ENCODE results near the gene SMIM8.
"Not testable (repeated sequence)": the region's sequence is repeated elsewhere in the genome, so short reads cannot be mapped to it uniquely, and the experiment has no call there.

Gene SMIM8

GRCh38 chr6:87322304-87323212, at the start of gene SMIM8:
Gene SMIM8 (plus strand): TSS chr6:87322588. CDS start chr6:87337032, 14,444 bp downstream.
- DNase-seq (ENCODE audit: low read depth, low spot score): no peak

DNA sequence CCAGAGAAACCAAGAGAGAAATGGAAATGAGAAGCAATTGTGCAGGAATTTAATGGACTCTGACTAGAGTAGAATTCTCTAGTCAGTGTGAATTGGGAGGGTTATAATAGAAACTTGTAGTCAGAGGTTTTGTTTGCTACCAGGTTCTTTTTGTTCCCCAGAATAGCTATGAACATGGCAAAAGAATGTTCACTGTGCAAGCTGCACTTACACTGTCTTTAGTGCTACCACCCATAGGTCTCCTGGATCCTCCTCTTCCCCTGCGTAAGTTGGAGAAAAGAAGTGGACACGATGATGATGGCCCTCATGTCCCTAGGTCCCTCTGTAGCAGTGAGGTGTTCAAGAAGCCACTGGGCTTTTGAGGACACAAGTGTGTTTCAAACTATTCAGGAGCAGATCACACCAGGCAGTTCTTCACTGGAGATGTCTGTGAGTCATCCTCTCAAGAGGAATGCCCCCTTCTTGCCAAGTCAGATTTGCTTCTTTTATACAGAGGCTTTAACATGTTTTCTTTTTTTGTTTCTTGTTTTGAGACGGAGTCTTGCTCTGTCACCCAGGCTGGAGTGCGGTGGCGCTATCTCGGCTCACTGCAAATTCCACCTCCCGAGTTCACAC, 47.6 kb upstream of the SMIM8 start:
- no peak for DNase-seq (ENCODE audit: low read depth, low spot score)

GRCh38 chr6:87276624-87277023, 45.8 kb upstream of the SMIM8 start:
- no peak for DNase-seq (ENCODE audit: low read depth, low spot score)

DNA sequence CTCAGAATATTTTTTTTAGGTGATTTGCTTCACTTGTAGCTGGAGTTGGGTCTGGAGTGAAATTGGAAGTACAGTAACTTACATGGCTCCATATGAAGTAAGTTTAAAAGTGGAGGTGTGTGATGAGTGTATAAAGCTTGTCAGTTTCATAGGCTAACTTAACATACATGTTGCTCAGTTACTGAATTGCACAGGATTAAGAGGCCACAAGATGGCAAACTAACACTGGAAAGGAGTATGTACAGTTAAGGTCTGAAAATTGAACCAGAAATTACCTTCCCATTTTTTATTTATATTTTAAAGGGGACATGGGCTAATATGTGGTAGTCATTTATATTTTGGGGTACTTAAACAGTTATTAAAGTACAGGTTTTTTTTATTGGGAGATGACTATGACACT, 45.3 kb upstream of the SMIM8 start:
- no peak for DNase-seq (ENCODE audit: low read depth, low spot score)

DNA sequence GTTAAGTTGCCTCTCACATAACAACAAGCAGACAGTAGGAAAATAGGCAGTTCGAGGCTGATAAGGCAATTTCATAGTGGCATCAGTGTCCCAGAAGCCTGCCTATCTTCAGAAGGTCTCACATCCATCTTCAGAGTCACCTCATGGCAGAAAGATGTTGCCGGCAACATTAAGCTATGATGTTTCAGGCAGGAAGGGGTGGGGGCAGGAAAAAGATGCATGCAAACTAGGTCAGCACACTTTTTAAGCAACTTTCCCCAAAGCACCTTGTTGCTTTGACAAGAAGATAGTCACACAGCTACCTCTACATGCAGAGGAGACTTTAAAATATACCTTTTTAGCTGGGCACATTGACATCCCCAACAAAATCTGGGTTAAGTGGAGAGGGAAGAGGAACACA, 43.2 kb upstream of the SMIM8 start:
- no peak for DNase-seq (ENCODE audit: low read depth, low spot score)

DNA sequence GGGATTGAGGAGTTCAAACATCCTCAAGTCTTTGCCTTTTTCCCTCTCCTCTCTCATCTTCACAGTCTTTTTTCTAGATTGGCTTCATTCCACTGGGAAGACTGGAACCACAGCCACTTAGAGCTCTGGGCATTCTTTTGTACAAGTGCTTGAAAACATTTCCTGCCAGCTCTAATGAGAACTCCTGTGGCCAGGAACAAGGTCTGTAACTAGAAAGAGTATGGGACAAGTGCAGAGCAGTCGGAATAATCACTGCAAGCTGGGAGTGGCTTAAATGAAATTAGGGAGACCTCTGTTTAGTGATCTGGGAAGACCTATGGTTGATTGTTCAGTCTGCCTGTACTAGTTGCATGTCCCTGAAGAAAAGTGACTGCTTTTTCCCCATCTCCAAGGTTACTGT, 41.0 kb upstream of the SMIM8 start:
- DNase-seq (ENCODE audit: low read depth, low spot score): no peak

- no peak for DNase-seq (ENCODE audit: low read depth, low spot score)
These were observed 39.6 kb upstream of the SMIM8 start for GRCh38 chr6:87282743-87283142.

DNA sequence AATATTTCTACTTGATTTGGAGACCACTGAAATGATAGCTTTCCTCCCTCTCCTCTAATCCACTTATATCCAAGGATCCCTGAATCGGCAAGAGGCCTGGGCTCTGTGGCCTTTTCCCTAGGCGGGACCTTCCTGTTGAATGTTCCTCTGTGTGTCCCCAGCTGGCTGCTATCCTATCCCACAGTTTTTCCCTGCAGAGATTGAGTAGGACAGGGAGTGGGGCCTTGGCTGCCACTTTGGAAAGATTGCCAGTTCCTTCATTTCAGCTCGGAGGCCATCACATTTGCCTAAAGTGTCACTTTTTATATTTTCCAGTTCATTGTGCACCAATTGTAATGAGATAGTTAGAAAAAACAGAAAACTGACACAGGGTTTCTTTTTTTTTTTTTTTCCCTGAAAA, 38.9 kb upstream of the SMIM8 start:
- no peak for DNase-seq (ENCODE audit: low read depth, low spot score)

GRCh38 chr6:87287251-87287650, 35.1 kb upstream of the SMIM8 start:
- no peak for DNase-seq (ENCODE audit: low read depth, low spot score)

DNA sequence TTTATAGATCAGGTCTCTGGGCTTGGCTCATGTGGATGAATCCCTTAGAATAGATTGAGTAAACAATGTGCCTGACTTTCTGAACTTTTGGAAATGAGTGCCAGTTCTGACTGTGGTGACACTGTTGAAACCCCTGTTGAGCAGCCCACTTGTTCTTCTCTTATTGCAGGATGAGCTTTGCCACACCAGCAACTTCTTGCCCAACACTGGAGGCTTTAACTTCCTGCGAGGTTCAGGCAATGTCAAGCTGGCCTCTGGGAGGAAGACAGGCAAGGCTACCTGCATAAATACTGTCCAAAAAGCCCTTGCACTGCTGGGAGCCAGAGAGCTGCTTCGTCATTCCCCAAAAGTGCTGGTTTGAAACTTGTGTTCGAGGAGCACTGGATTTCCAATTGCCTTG, 32.8 kb upstream of the SMIM8 start:
- no peak for DNase-seq (ENCODE audit: low read depth, low spot score)

GRCh38 chr6:87291883-87292282, 30.5 kb upstream of the SMIM8 start:
- no peak for DNase-seq (ENCODE audit: low read depth, low spot score)

DNA sequence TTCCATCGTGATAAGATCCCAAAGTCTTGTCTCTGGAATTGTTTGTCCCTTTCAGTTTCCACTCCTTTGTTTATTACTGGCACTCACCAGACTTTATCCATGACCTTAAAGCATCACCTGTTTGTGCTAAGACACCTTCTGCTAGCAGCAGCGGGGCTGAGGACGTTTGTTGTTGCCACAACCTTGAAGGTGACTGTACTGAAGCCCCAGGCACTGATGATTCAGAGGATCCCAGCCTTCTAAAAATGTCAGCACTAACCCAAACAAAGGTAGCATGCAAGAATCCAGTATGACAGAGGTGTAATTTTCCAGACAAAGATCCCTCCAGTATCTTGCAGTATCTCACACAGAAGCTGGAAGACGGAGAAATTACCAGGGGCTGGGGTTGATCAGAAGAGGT, 28.9 kb upstream of the SMIM8 start:
- no peak for DNase-seq (ENCODE audit: low read depth, low spot score)

GRCh38 chr6:87297119-87297518, 25.3 kb upstream of the SMIM8 start:
- no peak for DNase-seq (ENCODE audit: low read depth, low spot score)

DNA sequence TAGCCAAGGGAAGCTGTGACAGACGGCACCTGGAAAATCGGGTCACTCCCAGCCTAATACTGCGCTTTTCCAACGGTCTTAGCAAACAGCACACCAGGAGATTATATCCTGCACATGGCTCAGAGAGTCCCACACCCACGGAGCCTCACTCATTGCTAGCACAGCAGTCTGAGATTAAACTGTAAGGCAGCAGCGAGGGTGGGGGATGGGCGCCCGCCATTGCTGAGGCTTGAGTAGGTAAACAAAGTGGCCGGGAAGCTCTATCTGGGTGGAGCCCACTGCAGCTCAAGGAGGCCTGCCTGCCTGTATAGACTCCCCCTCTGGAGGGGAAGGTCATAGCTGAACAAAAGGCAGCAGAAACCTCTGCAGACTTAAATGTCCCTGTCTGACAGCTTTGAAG, 21.1 kb upstream of the SMIM8 start:
- not testable (repeated sequence) for DNase-seq (ENCODE audit: low read depth, low spot score)

DNA sequence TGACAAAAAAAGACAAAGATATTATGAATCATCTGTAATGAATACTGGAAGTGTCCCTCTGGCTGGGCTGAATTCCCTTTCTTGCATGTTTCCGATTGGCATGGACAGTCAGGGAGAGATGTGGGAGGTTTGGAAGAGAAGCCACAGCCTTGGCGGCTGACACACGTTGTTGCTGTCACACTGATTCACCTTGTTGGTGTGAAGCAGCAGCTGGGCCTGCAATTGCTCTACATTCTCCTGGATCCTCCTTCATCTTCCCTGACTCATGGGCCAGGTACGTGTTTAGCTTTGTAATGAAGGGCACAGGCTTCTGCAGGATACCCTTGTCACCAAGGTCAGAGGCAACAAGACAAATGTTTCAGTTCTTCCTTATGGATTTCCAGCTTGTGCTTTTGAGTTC, 13.4 kb upstream of the SMIM8 start:
- DNase-seq (ENCODE audit: low read depth, low spot score): no peak

GRCh38 chr6:87312860-87313259, 9.5 kb upstream of the SMIM8 start:
- no peak for DNase-seq (ENCODE audit: low read depth, low spot score)

DNA sequence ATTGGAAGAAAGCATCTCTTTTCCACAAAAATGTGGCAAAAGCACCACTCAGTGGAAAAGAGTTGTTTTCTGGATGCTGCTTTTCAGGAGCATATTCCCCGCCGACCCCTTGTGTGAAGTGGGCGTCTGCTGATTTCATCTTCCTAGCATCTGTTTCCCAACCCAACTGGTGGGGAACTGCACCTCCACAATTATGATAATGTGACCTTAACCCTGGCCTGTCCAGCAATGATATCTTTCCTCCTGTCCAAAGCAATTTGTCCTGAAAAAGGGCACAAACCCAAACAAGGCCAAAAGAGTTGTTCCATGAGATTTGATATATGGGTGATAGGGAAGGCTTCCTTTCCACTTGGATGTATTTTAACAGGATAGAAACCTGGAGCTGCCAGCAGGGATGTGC, 7.3 kb upstream of the SMIM8 start:
- no peak for DNase-seq (ENCODE audit: low read depth, low spot score)

DNA sequence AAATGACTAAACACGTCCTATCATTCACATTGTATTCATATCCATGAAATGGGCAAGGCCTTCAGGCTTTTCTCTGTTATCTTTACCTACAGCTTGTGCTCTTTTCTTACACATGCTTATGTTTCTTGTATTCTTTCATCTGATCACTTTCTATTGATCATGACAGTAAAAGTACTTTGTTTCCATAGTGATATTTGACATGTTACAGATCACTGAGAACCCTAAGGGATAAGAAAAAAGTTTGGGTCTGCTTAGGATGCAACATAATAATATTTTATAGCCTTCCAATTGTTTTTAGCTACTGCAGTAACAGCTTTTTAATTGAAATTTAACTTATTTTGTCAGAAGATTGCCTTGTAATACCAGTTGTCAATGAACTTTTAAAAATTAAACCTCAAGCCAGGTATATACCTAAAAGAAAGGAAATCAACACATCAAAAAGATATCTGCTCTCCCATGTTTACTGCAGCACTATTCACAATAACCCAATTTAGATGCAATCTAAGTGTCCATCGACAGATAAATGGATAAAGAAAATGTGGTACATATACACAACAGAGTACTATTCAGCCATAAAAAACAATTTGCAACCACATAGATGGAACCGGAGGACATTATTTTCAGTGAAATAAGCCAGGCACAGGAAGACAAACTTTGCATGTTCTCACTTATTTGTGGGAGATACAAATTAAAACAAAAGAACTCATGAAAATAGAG, 3.0 kb upstream of the SMIM8 start:
- DNase-seq (ENCODE audit: low read depth, low spot score): no peak

- not testable (repeated sequence) for DNase-seq (ENCODE audit: low read depth, low spot score)
These were observed 1.5 kb downstream of the SMIM8 start for GRCh38 chr6:87323880-87324279.

GRCh38 chr6:87330961-87331360, 8.6 kb downstream of the SMIM8 start:
- DNase-seq (ENCODE audit: low read depth, low spot score): no peak

DNA sequence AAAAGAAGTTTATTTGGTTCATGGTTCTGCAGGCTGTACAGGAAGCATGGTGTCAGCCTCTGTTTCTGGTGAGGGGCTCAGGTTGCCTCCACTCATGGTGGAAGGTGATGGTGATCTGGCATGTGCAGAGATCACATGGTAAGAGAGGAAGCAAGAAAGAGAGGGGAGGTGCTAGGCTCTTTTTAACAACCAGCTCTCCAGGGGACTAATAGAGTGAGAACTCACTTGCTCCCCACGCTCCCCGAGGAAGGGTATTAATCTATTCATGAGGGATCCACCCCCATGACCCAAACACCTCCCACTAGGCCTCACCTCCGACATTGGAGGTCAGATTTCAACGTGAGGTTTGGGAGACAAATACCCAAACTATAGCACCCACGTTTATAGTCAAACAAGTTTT, 10.6 kb downstream of the SMIM8 start:
- no peak for DNase-seq (ENCODE audit: low read depth, low spot score)

- DNase-seq (ENCODE audit: low read depth, low spot score): no peak
These were observed 11.3 kb downstream of the SMIM8 start for GRCh38 chr6:87333591-87334181.
